Stomach (tissue), 4 donors: ENCODE data around the gene MAMDC2.

Source experiments
- EP300 ChIP-seq: sonication (generic); formaldehyde crosslinking; IDR thresholded peaks from one replicate; pipeline ENCODE4 v1.6.1; 2017; ENCODE audit warnings: antibody characterized with exemption
- POLR2A ChIP-seq, 4 donors: fragments of 450-650 bp; IDR thresholded peaks; one replicate each; pipeline ENCODE4 v1.6.1; 2016; ENCODE audit warnings: antibody characterized with exemption in 4 of 4, control low read depth in 2 of 4, mild to moderate bottlenecking in 1 of 4, moderate library complexity in 1 of 4
- POLR2AphosphoS5 ChIP-seq, 3 donors: sonication (generic); formaldehyde crosslinking; IDR thresholded peaks; one replicate each; pipeline ENCODE4 v1.6.1; 2016; ENCODE audit warnings: antibody characterized with exemption in 3 of 3
- TF ChIP-seq, protein P1 (sequence below), 7 experiments: fragments of 450-650 bp in 4 of 7; fragments of 200-600 bp in 3 of 7; sonication (generic) in 3 of 7; IDR thresholded peaks; one replicate each; pipeline ENCODE4 v1.5.1; 2016 to 2019; ENCODE audit warnings: antibody characterized with exemption in 7 of 7, control low read depth in 2 of 7, mild to moderate bottlenecking in 1 of 7

DNA sequence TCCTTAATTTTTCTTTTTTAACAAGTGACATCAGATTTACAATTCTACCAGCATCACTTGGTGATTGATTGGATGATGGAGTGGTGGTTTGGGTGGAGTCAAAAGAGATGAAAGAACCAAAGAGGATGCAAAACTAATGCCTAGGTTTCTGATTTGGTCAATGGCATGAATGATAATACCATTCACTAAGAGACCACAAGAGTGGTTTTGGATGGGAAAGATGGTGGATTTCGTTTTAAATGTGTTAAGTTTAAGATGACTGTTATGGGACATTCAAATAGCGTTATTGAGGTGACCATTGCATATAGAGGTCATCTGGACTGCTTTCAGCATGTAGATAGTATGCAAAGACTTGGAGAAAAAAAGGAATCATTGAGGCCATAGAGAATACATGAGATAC is 218.7 kb downstream of the MAMDC2 start:
- TF ChIP-seq POLR2A (IDR thresholded peaks at IDR 0.05) (no peak), EP300 (no peak), POLR2AphosphoS5 (IDR thresholded peaks at IDR 0.05) (no peak)
- TF ChIP-seq, protein P1, sequence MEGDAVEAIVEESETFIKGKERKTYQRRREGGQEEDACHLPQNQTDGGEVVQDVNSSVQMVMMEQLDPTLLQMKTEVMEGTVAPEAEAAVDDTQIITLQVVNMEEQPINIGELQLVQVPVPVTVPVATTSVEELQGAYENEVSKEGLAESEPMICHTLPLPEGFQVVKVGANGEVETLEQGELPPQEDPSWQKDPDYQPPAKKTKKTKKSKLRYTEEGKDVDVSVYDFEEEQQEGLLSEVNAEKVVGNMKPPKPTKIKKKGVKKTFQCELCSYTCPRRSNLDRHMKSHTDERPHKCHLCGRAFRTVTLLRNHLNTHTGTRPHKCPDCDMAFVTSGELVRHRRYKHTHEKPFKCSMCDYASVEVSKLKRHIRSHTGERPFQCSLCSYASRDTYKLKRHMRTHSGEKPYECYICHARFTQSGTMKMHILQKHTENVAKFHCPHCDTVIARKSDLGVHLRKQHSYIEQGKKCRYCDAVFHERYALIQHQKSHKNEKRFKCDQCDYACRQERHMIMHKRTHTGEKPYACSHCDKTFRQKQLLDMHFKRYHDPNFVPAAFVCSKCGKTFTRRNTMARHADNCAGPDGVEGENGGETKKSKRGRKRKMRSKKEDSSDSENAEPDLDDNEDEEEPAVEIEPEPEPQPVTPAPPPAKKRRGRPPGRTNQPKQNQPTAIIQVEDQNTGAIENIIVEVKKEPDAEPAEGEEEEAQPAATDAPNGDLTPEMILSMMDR (IDR thresholded peaks at IDR 0.05): no peak
